ENCODE results near the gene PIK3R2. TPM values are rescaled to one million over a fixed set of nuclear protein-coding genes. Genes with fewer than 3 reads are reported as not detected.
A peak's percentile ranks its signal among the peaks of the same experiment; 100 is the strongest.
"Not testable (repeated sequence)": the region's sequence is repeated elsewhere in the genome, so short reads cannot be mapped to it uniquely, and the experiment has no call there.

The PIK3R2 gene
- total RNA-seq: 15.3 and 19.9 TPM in 2 replicates

DNA sequence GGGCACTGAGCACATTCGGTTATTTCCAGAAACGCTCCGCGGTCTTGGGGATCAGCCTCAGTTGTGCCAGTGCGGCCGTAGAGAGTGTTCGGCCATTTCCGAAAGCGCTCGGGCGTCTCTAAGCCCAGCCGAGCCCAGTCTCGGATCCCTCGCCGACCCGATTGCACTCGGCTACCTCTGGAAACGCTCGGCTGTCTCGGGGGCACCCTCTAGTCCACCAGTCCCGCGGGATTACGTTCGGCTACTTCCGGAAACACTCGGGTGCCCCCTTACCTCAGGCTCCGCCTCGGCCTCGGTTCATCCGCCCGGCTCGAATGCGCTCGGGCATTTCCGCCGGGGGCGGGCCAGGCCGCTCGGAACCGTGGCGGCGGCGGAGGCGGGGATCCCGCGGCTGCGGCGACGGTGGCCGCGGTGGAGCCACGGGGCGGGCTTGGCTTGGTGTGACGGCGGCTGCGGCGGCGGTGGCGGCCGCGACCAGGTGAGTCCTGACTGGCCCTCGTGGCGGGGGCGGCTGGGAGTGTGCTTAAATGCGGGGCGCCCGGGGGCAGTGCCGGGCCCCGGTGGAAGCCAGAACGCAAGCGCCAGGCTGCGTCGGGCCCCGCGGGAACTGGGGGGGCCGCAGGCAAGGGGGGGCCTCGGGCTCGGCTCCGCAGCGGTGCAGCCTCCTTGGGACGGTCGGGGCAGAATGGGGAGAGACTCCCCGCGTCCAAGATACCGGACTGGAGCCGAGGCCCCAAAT lies at the start of gene PIK3R2:
TSS of gene PIK3R2 (plus strand) at position 347 of the 739 bp plus-strand sequence. CDS start 2,717 bp downstream, outside the sequence.
- TF ChIP-seq CTCF (conservative IDR thresholded peaks at IDR 0.05; ENCODE audit: low read depth, low read length): no peak
- peak within 1 kb of the TSS; percentile 98 for H3K4me3 ChIP-seq (ENCODE audit: low read depth, low read length)
- peak; percentile 82 for DNase-seq (ENCODE audit: low read depth)

DNA sequence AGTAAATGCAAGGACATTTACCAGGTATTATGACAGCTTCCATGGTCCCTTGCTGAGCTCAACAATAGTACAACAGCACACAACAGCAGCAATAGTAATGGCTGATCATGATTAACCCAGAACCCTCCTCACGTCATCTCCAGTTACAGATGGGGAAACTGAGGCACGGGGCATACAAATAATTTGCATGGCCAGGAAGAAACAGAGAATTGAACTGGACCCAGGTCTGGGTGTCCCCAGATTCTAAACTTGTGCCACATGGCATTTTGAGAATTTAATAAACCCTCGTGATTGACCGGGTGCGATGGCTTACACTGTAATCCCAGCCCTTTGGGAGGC lies 48.2 kb upstream of the PIK3R2 start:
- no peak for TF ChIP-seq CTCF (conservative IDR thresholded peaks at IDR 0.05; ENCODE audit: low read depth, low read length)
- DNase-seq (ENCODE audit: low read depth): no peak
- H3K4me3 ChIP-seq (ENCODE audit: low read depth, low read length): peak overlapping the region; percentile 57

GRCh38 chr19:18105259-18105658 lies 47.7 kb upstream of the PIK3R2 start:
- not testable (repeated sequence) for H3K4me3 ChIP-seq (ENCODE audit: low read depth, low read length); DNase-seq (ENCODE audit: low read depth)

DNA sequence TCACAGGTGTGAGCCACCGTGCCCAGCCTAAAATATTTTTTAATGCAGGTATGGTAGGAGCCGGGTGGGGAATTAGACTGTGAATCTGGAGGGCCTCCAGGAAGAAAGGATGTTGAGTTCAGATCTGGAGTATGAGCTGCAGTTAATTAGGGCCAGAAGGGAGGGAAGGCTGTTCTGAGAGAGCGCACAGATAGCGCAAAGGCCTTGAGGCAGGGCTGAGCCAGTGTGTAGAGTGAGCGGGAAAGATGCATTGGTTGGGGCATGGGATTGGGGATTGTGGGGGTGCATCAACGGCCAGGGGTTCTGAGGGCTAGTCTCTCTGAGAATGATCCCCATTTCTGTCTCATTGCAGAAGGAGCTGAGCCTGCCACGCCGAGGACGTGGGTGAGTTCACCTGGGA lies 45.7 kb upstream of the PIK3R2 start:
- DNase-seq (ENCODE audit: low read depth): no peak
- no peak for TF ChIP-seq CTCF (conservative IDR thresholded peaks at IDR 0.05; ENCODE audit: low read depth, low read length)
- H3K4me3 ChIP-seq (ENCODE audit: low read depth, low read length): no peak overlapping the region

GRCh38 chr19:18108897-18109296 lies 44.1 kb upstream of the PIK3R2 start:
- H3K4me3 ChIP-seq (ENCODE audit: low read depth, low read length): peak overlapping the region; percentile 93
- DNase-seq (ENCODE audit: low read depth): no peak
- no peak for TF ChIP-seq CTCF (conservative IDR thresholded peaks at IDR 0.05; ENCODE audit: low read depth, low read length)

DNA sequence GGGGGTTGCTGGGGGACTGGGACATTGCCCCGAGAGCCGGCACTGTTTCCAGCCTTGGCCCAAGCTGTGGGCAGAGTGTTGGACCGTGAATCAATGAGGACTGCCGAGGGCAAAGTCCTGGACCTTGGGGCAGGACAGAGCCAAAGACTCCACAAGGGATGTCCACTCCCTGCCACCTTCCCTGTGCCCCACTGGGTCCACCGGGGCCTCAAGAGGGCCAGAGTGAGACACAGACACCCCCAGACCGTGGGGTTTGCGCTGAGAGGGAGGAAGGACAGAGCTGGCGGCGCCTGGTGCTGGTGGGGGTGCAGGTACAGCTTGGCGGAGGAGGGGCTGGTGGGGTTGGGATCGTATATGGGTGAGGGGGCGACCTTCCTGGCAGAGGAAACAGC lies 43.6 kb upstream of the PIK3R2 start:
- TF ChIP-seq CTCF (conservative IDR thresholded peaks at IDR 0.05; ENCODE audit: low read depth, low read length): no peak
- H3K4me3 ChIP-seq (ENCODE audit: low read depth, low read length): peak overlapping the region; percentile 93
- DNase-seq (ENCODE audit: low read depth): no peak

GRCh38 chr19:18109733-18110608 lies 43.0 kb upstream of the PIK3R2 start:
- TF ChIP-seq CTCF (conservative IDR thresholded peaks at IDR 0.05; ENCODE audit: low read depth, low read length): no peak
- H3K4me3 ChIP-seq (ENCODE audit: low read depth, low read length): peak overlapping the region; percentile 93
- DNase-seq (ENCODE audit: low read depth): no peak

Measured in epithelial cell of proximal tubule (primary cell).